CD4-positive, alpha-beta T cell treated with Interleukin-15 for 4 hours (primary cell): ENCODE results near the gene FKBP1A.
"Not testable (repeated sequence)": the region's sequence is repeated elsewhere in the genome, so short reads cannot be mapped to it uniquely, and the experiment has no call there.

ENCODE experiments used
- DNase-seq: peaks from one replicate; pipeline ENCODE4 v3.0.0-alpha.2; 2020; ENCODE audit warnings: low spot score

The FKBP1A gene

GRCh38 chr20:1364106-1364505 lies 28.7 kb downstream of the FKBP1A start:
- peak; percentile 39 for DNase-seq

DNA sequence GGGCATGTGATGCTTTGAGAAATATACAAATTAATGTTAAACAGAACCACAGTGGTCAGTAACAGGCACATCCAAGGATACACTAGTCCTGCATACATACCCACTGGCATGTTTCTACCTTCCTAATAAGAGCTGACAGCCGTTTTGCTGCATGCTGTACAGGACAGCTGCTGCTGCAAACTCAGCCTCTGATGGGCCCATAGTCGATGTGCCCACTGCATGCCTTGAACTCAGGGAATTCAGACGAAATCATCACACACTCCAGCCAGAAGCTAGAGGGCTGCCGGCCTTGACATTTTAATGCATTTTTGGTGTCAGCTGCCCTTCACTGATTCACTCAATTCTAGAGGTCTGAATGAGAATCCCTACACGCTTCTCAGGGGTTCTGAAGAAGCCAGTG lies 29.3 kb downstream of the FKBP1A start:
- DNase-seq: no peak

- DNase-seq: no peak
Measured at GRCh38 chr20:1362484-1362883, 30.4 kb downstream of the FKBP1A start.

GRCh38 chr20:1360094-1360846 lies 32.6 kb downstream of the FKBP1A start:
- DNase-seq: no peak

GRCh38 chr20:1357921-1358671 lies 34.8 kb downstream of the FKBP1A start:
- peak; percentile 48 for DNase-seq

DNA sequence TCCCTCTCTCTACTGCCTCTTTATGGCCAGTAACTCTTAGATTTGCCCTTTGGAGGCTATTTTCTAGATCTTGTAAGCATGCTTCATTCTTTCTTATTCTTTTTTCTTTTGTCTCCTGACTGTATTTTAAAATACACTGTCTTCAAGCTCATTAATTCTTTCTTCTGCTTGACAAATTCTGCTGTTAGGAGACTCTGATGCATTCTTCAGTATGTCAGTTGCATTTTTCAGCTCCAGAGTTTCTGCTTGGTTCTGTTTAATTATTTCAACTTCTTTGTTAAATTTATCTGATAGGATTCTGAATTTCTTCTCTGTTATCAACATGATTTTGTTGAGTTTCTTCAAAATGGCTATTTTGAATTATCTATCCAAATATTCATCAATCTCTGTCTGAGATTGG lies 38.9 kb downstream of the FKBP1A start:
- DNase-seq: no peak

- DNase-seq: no peak
Measured at GRCh38 chr20:1346315-1346969, 46.4 kb downstream of the FKBP1A start.

GRCh38 chr20:1345756-1346093 lies 47.1 kb downstream of the FKBP1A start:
- DNase-seq: no peak

DNA sequence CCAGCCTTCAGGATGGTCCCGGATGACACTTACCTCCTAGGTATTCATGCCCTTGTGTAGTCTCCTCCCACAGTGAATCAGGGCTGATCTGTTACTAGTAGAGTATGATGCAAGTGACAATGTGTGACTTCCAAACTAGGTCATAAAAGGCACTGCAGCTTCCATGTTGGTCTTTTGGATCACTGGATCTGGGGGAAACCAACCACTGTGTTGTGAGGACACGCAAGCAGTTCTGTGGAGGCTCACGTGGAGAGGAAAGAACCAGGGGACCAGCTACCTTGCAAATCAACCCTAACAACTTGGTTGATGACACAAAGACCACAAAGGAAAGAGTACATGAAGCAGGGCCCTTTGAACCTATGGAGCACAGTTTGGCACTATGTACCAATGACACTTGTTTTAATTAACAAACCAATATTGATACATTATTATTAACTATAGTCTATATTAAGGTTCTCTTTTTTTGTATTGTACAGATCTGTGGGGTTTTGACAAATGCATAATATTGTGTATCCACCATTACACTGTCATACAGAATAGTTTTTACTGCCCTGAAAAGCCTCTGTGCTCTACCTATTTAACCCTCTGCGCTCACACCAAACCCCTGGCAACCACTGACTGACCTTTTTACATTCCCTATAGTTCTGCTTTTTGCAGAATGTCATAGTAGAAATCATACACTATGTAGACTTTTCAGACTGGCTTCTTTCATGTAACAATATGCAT lies 47.7 kb downstream of the FKBP1A start:
- DNase-seq: no peak

- DNase-seq: not testable (repeated sequence)
Measured at GRCh38 chr20:1343446-1344124, 49.3 kb downstream of the FKBP1A start.

DNA sequence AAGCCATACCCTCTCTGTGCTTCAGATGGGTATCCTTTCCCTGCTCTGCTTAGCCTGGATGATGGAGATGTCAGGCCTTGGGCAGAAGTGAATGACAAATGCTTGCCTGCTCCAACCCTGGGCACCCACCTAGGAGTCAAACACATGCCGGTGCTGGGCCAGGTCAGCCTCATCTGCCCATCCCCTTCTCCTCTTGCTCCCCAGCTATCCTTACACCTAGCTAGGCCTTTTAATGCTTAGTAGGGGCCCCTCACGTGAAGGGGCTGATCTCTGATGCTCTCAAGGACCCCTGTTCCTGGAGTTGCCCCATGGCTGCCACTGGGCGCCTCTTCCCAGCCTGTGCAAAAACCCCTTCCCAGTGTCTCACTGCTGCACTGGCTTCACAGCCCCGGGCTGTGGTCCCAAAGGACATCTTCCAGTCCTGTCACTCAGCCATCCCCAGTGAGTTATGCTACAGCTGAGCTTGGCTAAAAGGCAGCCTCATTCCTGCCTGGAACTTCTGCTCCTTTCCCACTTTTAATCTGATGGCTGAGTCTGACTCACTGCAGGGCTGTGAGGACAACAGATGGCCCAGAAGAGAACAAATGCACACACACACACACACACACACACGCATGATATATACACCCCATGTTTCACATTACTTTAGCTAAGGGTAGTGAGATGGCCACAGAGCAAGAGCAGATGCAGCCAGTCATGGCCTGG lies 51.1 kb downstream of the FKBP1A start:
- no peak for DNase-seq

DNA sequence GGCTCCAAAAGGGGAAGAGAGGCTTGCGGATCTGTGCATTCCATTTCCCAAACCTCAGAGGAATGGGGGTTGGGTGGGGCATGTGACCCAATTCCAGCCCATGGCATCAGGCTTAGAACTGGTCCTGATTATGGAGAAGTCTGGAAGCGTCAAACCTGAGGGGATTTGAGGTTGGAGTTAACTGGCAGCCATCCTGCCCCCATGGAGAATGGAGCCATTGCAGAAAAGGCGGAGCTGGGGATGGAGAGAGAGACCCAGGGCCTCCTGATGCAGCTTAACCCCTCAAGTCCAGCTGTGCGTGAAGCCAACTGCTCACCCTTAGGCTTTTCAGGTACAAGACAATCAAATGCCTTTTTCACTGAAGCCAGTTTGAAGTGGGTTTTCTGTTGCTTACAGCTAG lies 54.1 kb downstream of the FKBP1A start:
- DNase-seq: no peak

- no peak for DNase-seq
Measured at GRCh38 chr20:1338096-1338495, 54.8 kb downstream of the FKBP1A start.

- no peak for DNase-seq
Measured at GRCh38 chr20:1337441-1337840, 55.4 kb downstream of the FKBP1A start.

GRCh38 chr20:1336699-1337367 lies 56.0 kb downstream of the FKBP1A start:
- no peak for DNase-seq

GRCh38 chr20:1335961-1336698 lies 56.7 kb downstream of the FKBP1A start:
- no peak for DNase-seq

GRCh38 chr20:1334761-1335160 lies 58.1 kb downstream of the FKBP1A start:
- no peak for DNase-seq

GRCh38 chr20:1334370-1334731 lies 58.5 kb downstream of the FKBP1A start:
- no peak for DNase-seq

- DNase-seq: no peak
Measured at GRCh38 chr20:1333462-1334369, 59.1 kb downstream of the FKBP1A start.
